Liver (tissue), 3 donors: Measurements from ENCODE around the gene SGMS1.

ENCODE experiments used
- CTCF ChIP-seq: fragments of 150-350 bp; IDR thresholded peaks from 2 replicates; pipeline ENCODE4 v1.5.1; 2017; ENCODE audit warnings: improper control_type of control experiment, low read depth, low read length; ENCODE audit not compliant: missing input control
- EGR1 ChIP-seq, 2 donors: IDR thresholded peaks; 2 replicates each; pipeline ENCODE4 v1.6.1; 2016 to 2018; ENCODE audit warnings: antibody characterized with exemption in 2 of 2, low read depth in 2 of 2
- FOXA1 ChIP-seq: IDR thresholded peaks from 2 replicates; pipeline ENCODE4 v1.6.1; 2016; ENCODE audit warnings: antibody characterized with exemption
- HNF4A ChIP-seq, 2 donors: conservative IDR thresholded peaks; 2 replicates each; pipeline ENCODE4 v1.6.1; 2016; ENCODE audit warnings: antibody characterized with exemption in 2 of 2, mild to moderate bottlenecking in 2 of 2
- HNF4G ChIP-seq: IDR thresholded peaks from 2 replicates; pipeline ENCODE4 v1.6.1; 2016; ENCODE audit warnings: antibody characterized with exemption
- JUND ChIP-seq, 2 donors: IDR thresholded peaks; 2 replicates each; pipeline ENCODE4 v1.6.1; 2016; ENCODE audit warnings: antibody characterized with exemption in 2 of 2
- MAX ChIP-seq: IDR thresholded peaks from 2 replicates; pipeline ENCODE4 v1.6.1; 2016; ENCODE audit warnings: antibody characterized with exemption
- RAD21 ChIP-seq, 2 donors: IDR thresholded peaks; 2 replicates each; pipeline ENCODE4 v1.6.1; 2016; ENCODE audit warnings: antibody characterized with exemption in 2 of 2, mild to moderate bottlenecking in 2 of 2
- RXRA ChIP-seq, 2 donors: IDR thresholded peaks; 2 replicates each; pipeline ENCODE4 v1.6.1; 2017 to 2018; ENCODE audit warnings: antibody characterized with exemption in 2 of 2, mild to moderate bottlenecking in 1 of 2
- SP1 ChIP-seq: IDR thresholded peaks from 2 replicates; pipeline ENCODE4 v1.6.1; 2018; ENCODE audit warnings: antibody characterized with exemption, mild to moderate bottlenecking
- TAF1 ChIP-seq: conservative IDR thresholded peaks from 2 replicates; pipeline ENCODE4 v1.6.1; 2016; ENCODE audit warnings: antibody characterized with exemption, mild to moderate bottlenecking
- ZBTB33 ChIP-seq: IDR thresholded peaks from 2 replicates; pipeline ENCODE4 v1.6.1; 2016; ENCODE audit warnings: antibody characterized with exemption
- TF ChIP-seq, protein P1 (sequence below): IDR thresholded peaks from 2 replicates; pipeline ENCODE4 v1.6.1; 2016; ENCODE audit warnings: antibody characterized with exemption, mild to moderate bottlenecking
- donor health status: healthy.
- donor health status: healthy.

DNA sequence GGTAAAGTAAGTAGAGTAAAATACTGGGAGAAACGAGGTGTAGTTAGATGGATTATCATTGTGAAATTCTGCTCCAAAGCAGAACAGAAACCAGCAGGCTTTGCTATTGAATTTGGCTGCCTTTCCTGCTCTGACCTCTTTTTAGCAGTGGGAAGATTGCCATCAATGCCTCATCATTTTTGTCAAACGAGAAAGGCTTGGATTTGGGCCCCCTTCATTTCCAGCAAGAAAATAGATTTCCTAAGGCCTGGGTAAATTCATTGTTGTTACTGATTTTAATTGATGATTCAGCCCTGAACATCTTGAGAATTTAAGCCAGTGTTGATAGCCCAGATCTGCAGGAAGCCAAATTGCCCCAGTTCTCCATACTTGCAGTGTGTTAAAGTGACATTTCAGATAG, 337.2 kb downstream of the SGMS1 start:
- TF ChIP-seq TAF1 = no peak
- TF ChIP-seq CTCF = no peak
- TF ChIP-seq RAD21 (IDR thresholded peaks at IDR 0.05) = peak; percentile 18 to 41
- TF ChIP-seq, protein P1, sequence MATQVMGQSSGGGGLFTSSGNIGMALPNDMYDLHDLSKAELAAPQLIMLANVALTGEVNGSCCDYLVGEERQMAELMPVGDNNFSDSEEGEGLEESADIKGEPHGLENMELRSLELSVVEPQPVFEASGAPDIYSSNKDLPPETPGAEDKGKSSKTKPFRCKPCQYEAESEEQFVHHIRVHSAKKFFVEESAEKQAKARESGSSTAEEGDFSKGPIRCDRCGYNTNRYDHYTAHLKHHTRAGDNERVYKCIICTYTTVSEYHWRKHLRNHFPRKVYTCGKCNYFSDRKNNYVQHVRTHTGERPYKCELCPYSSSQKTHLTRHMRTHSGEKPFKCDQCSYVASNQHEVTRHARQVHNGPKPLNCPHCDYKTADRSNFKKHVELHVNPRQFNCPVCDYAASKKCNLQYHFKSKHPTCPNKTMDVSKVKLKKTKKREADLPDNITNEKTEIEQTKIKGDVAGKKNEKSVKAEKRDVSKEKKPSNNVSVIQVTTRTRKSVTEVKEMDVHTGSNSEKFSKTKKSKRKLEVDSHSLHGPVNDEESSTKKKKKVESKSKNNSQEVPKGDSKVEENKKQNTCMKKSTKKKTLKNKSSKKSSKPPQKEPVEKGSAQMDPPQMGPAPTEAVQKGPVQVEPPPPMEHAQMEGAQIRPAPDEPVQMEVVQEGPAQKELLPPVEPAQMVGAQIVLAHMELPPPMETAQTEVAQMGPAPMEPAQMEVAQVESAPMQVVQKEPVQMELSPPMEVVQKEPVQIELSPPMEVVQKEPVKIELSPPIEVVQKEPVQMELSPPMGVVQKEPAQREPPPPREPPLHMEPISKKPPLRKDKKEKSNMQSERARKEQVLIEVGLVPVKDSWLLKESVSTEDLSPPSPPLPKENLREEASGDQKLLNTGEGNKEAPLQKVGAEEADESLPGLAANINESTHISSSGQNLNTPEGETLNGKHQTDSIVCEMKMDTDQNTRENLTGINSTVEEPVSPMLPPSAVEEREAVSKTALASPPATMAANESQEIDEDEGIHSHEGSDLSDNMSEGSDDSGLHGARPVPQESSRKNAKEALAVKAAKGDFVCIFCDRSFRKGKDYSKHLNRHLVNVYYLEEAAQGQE = no peak
- TF ChIP-seq ZBTB33 = no peak
- peak; percentile 25 to 35 for TF ChIP-seq HNF4A (conservative IDR thresholded peaks at IDR 0.05)
- peak in 1 of 2 donors; percentile 42 for TF ChIP-seq RXRA (IDR thresholded peaks at IDR 0.05)
- TF ChIP-seq JUND (IDR thresholded peaks at IDR 0.05) = no peak
- no peak for TF ChIP-seq FOXA1
- no peak for TF ChIP-seq EGR1 (IDR thresholded peaks at IDR 0.05; ENCODE audit: low read depth in 2 of 2)
- peak; percentile 26 for TF ChIP-seq MAX
- no peak for TF ChIP-seq HNF4G
- no peak for TF ChIP-seq SP1
